Measurements from ENCODE around the gene TM9SF4.
"Not testable (repeated sequence)": the region's sequence is repeated elsewhere in the genome, so short reads cannot be mapped to it uniquely, and the experiment has no call there.

Gene TM9SF4

GRCh38 chr20:32159766-32160221, 50.3 kb downstream of the TM9SF4 start:
- DNase-seq: no peak

- no peak for DNase-seq
These were observed 50.8 kb downstream of the TM9SF4 start for GRCh38 chr20:32160341-32160740.

- DNase-seq: no peak
These were observed 52.8 kb downstream of the TM9SF4 start for GRCh38 chr20:32162351-32162750.

GRCh38 chr20:32163951-32164350, 54.4 kb downstream of the TM9SF4 start:
- DNase-seq: no peak

- no peak for DNase-seq
These were observed 55.6 kb downstream of the TM9SF4 start for GRCh38 chr20:32164984-32165735.

GRCh38 chr20:32165836-32166545, 56.5 kb downstream of the TM9SF4 start:
- DNase-seq: no peak

- DNase-seq: no peak
These were observed 58.0 kb downstream of the TM9SF4 start for GRCh38 chr20:32167552-32167951.

- peak; percentile 37 for DNase-seq
These were observed 58.8 kb downstream of the TM9SF4 start for GRCh38 chr20:32168184-32168910.

GRCh38 chr20:32177696-32178095, 68.2 kb downstream of the TM9SF4 start:
- not testable (repeated sequence) for DNase-seq

GRCh38 chr20:32179515-32179914, 70.0 kb downstream of the TM9SF4 start:
- no peak for DNase-seq

- DNase-seq: no peak
These were observed 70.4 kb downstream of the TM9SF4 start for GRCh38 chr20:32179934-32180333.

- DNase-seq: no peak
These were observed 72.1 kb downstream of the TM9SF4 start for GRCh38 chr20:32181606-32182005.

- no peak for DNase-seq
These were observed 74.6 kb downstream of the TM9SF4 start for GRCh38 chr20:32183947-32184635.

- DNase-seq: no peak
These were observed 75.6 kb downstream of the TM9SF4 start for GRCh38 chr20:32184961-32185603.

- DNase-seq: no peak
These were observed 77.0 kb downstream of the TM9SF4 start for GRCh38 chr20:32186506-32186905.

GRCh38 chr20:32188376-32189122, 79.0 kb downstream of the TM9SF4 start:
- no peak for DNase-seq

GRCh38 chr20:32189123-32189410, 79.6 kb downstream of the TM9SF4 start:
- no peak for DNase-seq

GRCh38 chr20:32189691-32190615, 80.4 kb downstream of the TM9SF4 start:
- peak; percentile 87 for DNase-seq

GRCh38 chr20:32190616-32191415, 81.3 kb downstream of the TM9SF4 start:
- no peak for DNase-seq

- DNase-seq: no peak
These were observed 81.9 kb downstream of the TM9SF4 start for GRCh38 chr20:32191422-32191821.
